Coronary artery (tissue), 2 donors: ENCODE results near the gene HPN.

ENCODE experiments used
- DNase-seq: peaks from one replicate; pipeline ENCODE4 v3.0.0-alpha.2; 2017; ENCODE audit warnings: low spot score
- H3K27ac ChIP-seq, 2 donors: fragments of 200-600 bp; sonication (generic); one replicate each; pipeline ENCODE4 v1.5.1; 2016 to 2019
- H3K4me3 ChIP-seq: fragments of 200-600 bp; sonication (generic); 2 replicates; pipeline ENCODE4 v1.5.1; 2016; ENCODE audit warnings: mild to moderate bottlenecking, moderate library complexity
- TF ChIP-seq, protein P1 (sequence below): fragments of 200-600 bp; sonication (generic); IDR thresholded peaks from one replicate; pipeline ENCODE4 v1.5.1; 2019; ENCODE audit warnings: antibody characterized with exemption

The HPN gene

DNA sequence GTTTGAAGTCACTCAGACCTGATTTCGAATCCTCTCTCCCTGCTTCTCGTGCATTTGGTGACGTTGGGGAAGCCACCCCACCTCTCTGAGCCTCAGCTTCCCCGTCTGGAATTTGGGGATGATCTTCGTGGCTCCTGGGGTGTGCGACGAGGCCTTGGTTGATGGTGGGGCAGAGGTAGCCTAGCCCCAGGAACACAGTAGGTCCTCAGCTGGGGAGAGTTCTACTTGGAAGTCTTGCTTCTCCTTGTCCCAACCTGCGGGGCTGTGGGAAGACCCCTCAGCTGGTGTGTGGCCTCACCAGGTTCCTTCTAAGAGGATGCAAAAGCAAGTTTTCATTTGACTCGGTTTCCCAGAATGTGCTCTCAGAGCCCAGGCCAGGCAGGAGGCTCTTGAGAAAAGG, 13.1 kb downstream of the HPN start:
- TF ChIP-seq, protein P1, sequence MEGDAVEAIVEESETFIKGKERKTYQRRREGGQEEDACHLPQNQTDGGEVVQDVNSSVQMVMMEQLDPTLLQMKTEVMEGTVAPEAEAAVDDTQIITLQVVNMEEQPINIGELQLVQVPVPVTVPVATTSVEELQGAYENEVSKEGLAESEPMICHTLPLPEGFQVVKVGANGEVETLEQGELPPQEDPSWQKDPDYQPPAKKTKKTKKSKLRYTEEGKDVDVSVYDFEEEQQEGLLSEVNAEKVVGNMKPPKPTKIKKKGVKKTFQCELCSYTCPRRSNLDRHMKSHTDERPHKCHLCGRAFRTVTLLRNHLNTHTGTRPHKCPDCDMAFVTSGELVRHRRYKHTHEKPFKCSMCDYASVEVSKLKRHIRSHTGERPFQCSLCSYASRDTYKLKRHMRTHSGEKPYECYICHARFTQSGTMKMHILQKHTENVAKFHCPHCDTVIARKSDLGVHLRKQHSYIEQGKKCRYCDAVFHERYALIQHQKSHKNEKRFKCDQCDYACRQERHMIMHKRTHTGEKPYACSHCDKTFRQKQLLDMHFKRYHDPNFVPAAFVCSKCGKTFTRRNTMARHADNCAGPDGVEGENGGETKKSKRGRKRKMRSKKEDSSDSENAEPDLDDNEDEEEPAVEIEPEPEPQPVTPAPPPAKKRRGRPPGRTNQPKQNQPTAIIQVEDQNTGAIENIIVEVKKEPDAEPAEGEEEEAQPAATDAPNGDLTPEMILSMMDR: no peak
- no peak for DNase-seq
- H3K27ac ChIP-seq: no peak overlapping the region
- no peak overlapping the region for H3K4me3 ChIP-seq

GRCh38 chr19:35055715-35056179, 14.2 kb downstream of the HPN start:
- Histone ChIP-seq H3K27ac (no peak overlapping the region), H3K4me3 (no peak overlapping the region)
- DNase-seq: no peak
- TF ChIP-seq, protein P1: no peak

DNA sequence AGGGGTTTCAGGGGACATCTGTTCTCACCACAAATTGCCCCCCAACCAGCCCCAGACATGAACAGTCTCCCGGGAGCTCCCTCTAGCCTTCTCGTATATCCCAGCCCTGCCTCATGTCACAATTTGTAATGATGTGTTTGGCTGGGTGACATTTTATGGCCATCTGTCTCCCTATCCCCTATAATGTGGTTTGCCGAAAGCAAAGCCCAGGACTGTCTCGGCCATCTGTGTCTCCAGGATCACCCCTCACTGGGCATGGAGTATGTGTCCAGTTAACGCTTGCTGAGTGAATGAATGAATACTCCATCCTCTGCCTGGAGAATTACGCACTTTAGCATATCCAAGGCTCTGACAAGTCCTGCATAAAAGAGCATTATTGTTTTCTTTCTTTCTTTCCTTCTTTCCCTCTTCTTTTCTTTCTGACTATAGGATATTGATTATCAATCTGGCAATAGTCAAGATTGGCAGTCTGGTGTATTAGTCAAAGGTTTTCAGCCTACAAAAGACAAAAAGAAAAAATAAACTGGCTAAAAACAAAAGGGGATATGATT, 15.1 kb downstream of the HPN start:
- TF ChIP-seq, protein P1: no peak
- no peak for DNase-seq
- H3K27ac ChIP-seq: no peak overlapping the region

DNA sequence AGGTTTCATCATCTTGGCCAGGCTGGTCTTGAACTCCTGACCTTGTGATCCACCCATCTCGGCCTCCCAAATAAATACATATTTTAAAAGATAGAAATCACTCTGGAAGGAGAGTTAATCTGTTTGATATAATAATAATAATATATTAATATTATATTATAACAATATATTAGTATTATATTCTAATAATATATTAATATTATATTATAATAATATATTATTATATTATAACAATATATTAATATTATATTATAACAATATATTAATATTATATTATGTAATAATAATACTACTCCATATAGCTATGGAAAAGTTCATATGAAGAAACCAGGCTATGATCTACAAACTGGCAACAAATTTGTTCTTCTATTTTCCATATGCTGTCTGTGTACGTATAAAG, 16.8 kb downstream of the HPN start:
- H3K27ac ChIP-seq: no peak overlapping the region
- DNase-seq: no peak
- TF ChIP-seq, protein P1: no peak
- no peak overlapping the region for H3K4me3 ChIP-seq

More for the DNA sequence above, 15.1 kb downstream of the HPN start:
- H3K4me3 ChIP-seq: no peak overlapping the region

- TF ChIP-seq, protein P1: no peak
- no peak overlapping the region for H3K27ac ChIP-seq
- no peak for DNase-seq
- H3K4me3 ChIP-seq: no peak overlapping the region
These were observed 17.7 kb downstream of the HPN start for GRCh38 chr19:35059006-35059798.

GRCh38 chr19:35059799-35060091, 18.2 kb downstream of the HPN start:
- Histone ChIP-seq H3K4me3 (no peak overlapping the region), H3K27ac (no peak overlapping the region)
- no peak for DNase-seq
- TF ChIP-seq, protein P1: no peak
